NOMO-1 treated with dmso at 0.1 percent for 144 hours (cell line): ENCODE results near the gene MFF.
"Not testable (repeated sequence)": the region's sequence is repeated elsewhere in the genome, so short reads cannot be mapped to it uniquely, and the experiment has no call there.

Source experiments
- DNase-seq: peaks from one replicate; lab custom pipeline; 2025; ENCODE audit not compliant: unreplicated experiment; lab: John Stamatoyannopoulos, UW

Gene MFF

DNA sequence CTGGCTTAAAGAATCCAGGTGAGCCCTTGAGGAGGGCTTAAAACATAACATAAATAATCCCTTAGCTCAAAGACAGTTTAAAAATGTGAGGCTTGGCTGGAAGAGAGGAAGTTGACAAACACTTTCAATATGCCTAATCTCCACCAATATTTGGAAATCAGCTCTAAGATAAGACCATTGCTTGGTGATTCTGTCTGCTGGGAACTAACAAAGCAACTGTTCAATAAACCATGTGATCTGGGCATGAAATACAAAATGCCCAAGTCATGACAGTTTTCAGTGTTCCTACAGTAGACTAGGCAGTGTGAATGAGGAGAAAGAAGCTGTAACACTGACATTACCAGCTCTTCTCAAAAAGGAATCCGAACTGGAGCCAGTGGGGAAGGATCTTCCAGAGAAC lies 10.7 kb downstream of the MFF start:
- no peak for DNase-seq

DNA sequence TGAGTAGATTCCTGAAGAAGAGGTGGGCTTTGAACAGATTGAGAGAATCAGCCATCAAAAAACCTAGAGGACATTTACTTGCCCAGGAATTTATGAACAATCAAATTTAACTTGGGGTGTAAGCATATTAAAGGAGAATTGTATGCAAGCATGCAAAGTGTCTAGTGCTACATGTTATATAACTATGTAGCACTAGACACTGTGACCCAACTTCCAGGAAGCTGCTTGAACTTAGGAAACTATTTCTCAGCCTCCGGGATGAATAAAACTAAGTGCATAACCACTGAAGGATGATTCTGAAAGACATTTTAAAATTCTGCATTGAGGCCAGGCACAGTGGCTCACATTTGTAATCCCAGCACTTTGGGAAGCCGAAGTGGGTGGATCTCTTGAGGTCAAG lies 12.4 kb downstream of the MFF start:
- no peak for DNase-seq

DNA sequence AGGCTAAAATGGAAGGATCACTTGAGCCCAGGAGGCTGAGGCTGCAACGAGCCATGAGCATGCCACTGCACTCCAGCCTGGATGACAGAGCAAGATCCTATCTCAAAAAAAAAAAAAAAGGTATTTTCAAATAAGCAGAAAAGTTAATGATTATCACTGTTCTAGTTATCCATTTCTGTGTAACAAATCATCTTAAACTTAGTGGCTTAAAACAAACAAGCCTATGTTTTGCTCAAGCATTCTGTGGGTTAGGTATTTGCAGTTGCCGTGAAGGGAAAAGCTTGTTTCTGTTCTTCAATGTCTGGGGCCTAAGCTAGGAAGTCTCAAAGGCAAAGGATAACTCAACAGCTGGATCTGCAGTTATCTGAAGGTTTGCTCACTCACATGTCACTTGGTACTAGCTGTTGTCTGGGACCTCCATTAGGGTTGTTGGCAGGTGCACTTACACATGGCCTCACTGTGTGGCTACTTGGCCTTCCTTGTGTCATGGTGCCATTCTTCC lies 14.1 kb downstream of the MFF start:
- DNase-seq = no peak

DNA sequence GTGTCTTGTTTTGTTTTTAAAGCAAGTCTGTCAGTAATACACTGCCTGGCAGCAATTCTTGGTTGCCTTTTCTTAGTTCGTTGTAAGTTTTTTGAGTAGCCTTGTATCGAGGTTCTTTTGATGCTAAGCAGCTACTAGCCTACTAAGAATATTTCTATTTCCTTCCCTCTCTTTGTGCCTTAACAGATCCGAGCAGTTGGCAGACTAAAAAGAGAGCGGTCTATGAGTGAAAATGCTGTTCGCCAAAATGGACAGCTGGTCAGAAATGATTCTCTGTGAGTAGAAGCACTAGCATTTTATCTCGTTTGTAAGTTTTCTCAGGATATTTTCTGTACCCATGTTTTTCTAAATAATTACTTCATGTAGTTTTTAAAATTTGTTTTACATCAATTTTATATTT lies 15.1 kb downstream of the MFF start:
- no peak for DNase-seq

DNA sequence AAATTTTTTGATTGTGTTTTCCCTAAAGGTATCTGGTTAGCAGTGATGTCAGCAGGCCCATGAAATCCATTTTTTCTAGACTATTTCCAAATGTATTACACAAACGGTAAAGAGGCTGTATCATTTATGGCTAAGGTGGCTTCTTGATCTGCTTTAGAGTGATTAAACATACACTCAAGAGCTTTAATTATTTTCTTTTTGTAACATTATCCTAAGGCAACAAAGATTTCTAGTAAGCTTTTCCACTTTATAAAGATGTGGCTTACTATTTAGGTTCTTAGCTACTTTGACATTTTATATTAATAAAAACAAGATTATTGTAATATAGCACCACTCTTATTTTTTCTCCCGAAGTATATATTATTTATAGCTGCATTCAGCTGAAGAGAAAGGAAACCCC lies 16.5 kb downstream of the MFF start:
- DNase-seq = no peak

DNA sequence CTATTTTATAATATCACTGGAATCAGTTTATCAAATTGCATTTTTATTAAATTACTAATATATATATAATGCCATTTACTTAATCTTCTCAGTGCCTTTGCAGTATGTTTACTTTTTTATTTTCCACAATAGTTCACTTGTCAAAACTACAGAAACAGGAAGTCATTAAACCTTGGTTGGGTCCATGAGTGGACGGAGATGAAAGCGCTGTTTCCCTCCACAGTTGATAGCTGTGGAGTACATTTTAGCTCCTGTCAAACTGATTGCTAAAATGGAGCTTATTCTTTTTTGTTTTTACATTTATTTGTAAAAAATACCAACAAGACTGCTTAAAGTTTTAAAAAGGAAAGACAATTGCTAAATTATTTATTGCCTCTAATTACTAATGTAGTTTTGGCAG lies 19.2 kb downstream of the MFF start:
- DNase-seq = no peak

DNA sequence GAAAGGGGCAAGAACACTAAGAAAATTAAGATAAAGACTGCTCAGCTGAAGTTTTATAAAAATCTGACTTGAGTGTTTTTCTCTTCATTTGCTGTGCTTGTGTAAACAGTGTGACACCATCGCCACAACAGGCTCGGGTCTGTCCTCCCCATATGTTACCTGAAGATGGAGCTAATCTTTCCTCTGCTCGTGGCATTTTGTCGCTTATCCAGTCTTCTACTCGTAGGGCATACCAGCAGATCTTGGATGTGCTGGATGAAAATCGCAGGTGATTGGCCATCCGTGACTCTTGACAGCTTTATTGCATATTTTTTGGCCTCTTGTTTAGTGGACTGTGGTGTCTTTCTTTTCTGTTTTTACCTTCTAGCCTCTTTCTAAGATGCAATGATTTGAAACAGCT lies 22.1 kb downstream of the MFF start:
- no peak for DNase-seq

DNA sequence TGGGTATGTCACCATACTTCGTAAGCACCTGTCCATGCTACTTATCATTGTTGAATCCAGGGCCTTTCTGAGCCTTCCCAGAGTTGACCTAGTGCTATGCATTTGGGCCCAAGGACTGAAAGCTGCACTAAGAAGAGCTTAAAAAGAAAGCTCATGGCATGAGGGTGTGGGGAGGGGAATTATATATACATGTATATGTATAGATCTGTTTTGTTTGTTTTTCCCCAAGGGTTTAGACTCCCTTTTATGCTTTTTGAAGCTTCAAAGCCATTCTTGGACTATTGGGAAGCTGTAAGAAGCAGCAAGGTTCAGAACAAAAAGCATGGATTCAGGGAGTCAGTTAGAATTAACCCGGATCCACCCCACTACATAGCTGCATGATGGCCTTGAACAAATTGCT lies 23.3 kb downstream of the MFF start:
- no peak for DNase-seq

DNA sequence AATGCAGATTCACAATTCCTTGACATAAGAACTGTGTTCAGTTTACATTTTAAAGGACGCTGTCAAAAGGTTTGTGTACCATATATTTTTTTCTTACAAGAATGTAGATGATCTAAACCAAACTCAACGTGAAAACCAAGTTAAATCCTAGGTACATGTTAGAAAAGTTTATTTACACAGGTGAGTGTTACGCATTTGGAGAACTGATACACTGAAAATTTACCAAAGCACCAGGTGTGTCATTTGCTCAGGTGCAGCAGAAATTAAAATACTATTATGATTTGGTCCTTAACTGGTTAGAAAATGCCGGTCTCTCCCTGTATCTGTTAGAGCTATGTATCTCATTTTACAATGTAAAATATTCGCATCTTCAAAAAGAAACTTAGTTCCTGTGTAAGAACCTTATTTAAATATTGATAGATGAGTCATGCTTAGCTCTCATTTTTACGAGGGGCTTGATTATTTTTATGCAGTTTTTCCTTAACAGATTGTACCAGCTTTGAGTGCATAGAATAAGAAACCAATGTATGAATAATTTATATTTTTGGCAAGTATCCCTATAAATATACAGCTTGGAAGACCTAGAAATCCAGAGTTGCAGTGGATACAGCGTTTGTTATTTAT lies 25.1 kb downstream of the MFF start:
- no peak for DNase-seq

DNA sequence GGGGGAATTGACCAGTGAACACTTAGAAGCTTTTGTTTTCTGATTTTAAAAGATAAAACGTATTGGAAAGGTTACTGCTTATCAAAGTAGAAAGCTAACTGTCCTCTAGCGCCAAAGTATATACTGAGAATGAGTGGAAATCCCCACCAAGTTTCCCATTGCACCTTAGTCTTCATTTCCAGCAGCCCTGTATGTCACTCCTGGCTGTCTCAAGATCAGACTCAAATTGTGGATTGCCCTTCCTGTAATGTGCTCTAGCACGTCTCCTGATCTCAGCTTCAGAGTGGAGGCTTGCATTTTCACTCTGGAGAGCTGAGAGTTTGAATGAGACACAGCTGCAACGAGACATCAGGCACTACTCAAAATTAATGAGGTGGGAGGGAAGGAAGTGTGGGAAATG lies 26.6 kb downstream of the MFF start:
- no peak for DNase-seq

DNA sequence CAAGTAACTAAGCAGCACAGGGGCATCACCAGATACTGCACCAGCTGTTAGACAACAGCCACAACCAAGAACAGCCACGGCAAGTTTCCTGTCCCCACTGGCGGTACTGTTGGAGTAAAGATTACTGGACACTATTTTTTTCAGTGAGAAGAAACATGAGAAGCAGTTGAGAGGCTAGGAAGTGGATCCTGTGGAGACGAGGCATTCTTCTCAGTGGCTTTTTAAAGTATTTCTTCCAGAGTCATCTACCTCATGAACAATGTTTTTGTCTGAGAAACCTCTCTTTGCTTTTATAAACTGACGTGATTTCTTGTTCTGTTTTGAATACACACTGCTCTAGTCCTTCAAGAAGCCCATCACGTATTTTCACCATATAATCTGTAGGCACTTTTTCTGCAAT lies 35.3 kb downstream of the MFF start:
- no peak for DNase-seq

DNA sequence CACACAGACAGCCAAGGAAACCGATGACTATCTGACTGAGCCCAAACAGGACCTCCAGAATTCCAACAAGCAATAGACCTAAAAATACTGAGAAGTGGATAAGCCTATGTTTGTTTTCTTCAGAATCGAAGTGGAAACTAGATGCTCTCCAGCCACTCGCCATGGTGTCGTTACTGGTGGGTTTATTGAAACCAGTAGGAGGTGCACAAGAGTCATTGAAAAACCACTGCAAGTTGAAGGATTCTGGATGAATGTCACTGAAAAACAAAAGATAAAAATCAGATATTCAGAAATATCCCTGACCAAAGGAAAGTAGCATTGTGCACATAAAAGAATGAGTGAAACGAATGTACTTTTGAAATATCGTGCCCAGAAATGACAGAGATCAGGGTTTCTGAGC lies 38.7 kb downstream of the MFF start:
- no peak for DNase-seq

DNA sequence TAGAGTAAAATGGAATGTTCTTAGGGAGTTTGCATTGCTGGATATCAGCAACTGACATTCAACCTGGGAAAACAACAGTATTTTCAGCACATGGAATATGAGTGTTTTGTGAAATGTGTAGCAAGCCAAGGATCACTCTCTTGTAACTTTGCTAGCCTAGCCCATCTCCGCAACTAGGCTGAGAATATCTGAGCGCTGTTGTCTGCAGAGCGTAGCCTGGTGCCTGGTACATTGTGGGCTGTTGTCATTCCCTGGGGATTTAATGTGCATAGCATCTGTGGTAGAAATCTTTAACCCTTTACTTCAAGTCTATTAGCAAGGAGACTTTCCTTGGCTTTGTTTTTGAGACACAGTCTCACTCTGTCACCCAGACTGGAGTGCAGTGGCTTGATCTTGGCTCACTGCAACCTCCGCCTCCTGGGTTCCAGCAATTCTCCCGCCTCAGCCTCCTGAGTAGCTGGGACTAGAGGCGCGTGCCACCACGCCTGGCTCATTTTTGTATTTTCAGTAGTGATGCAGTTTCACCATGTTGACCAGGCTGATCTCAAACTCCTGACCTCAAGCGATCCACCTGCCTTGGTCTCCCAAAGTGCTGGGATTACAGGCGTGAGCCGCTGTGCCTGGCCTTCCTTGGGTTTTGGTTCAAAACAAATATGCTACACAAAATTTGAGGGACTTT lies 39.7 kb downstream of the MFF start:
- DNase-seq = not testable (repeated sequence)

DNA sequence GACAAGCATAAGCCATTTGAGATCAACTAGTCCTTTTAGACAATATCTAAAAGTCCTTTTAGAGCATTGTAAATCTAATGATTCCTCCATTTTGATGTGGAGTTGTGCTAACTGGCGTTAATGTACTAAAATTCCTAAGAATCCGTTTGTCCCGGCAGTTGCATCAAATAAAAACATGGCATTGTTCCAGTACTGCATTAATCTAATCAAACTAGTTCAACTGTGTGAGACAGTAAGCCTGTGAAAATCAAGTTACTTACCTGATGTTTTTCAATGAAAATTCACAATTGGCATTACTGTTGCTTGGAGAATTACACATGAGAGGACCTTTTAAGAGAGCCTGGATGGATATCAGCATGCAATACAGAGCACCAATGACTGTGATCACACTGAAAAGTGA lies 40.8 kb downstream of the MFF start:
- DNase-seq = no peak

DNA sequence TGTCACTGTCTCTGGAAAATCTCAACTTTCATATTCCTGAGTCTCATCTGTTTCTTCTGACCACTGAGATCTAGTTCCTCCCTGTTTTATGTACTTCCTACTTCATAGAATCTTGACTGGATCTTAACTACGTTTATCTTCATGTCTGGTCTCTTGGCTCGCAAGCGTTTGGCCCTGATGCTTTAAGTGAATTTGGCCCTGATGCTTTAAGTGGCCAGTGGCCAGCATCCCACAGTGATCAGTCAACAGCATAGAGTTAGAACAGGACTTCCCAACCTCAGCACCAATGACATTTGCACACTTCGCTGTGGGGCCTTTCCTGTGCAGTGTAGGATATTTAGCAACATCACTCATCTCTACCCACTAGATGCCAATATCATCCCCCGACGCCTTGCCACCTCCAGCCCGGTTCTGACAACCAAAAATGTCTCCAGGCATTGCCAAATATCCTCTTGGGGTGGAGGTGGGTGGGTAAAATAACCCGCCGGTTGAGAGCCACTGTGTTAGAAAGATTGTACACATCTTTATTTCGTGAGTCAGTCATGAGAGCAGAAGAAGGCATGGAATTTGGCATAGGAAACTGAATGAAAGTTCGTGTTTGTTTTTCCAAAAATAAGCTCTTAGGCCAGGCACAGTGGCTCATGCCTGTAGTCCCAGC lies 41.8 kb downstream of the MFF start:
- DNase-seq = no peak

DNA sequence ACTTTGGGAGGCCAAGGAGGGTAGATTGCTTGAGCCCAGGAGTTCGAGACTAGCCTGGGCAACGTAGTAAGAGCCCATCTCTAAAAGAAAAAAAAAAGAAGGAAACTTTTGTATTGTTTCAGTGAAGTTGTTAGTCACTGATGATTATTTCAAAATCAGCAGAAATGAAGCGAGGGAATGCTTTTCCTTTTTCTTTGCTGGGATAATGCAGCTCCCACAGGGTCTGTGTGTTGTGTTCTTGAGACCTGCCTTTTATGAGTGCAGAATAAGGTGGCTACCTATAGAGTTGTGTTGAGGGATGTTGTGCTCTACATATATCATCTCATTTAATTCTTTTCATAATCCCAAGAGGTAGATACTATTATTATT lies 42.4 kb downstream of the MFF start:
- no peak for DNase-seq

DNA sequence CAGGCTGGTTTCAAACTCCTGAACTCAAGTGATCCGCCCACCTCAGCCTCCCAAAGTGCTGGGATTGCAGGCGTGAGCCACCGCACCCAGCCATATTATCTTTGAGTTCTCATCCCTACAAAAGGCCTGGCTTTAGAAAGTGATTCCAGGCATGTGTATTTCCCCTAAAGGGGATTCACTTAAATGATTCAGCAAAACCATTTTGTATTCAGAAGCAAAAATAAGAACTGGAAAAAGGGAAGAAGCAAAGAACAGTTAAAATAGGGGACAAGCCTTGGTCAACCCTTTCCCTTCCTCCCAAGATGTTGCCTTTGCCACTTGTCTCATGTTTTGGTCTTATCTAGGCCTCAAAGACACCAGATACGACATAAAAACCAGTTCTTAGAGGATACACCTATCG lies 43.5 kb downstream of the MFF start:
- no peak for DNase-seq

DNA sequence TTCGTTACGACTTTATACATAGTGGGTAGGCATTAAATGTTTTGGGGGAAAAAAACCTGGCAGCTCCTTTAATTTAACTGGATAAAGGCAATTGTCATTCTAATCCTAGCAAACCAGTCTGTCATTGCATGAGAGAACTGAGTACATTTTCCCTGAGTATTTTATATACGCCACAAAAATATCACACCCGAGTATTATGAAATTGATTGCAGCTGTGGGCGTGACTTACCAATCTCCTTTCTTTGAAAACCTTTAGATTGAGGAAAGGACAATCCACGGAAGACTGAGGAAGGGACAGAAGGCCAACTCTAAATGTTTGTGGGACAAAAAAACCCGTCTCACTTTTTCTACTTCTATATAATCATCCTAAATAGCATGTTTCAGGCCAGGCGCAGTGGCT lies 45.0 kb downstream of the MFF start:
- DNase-seq = no peak

DNA sequence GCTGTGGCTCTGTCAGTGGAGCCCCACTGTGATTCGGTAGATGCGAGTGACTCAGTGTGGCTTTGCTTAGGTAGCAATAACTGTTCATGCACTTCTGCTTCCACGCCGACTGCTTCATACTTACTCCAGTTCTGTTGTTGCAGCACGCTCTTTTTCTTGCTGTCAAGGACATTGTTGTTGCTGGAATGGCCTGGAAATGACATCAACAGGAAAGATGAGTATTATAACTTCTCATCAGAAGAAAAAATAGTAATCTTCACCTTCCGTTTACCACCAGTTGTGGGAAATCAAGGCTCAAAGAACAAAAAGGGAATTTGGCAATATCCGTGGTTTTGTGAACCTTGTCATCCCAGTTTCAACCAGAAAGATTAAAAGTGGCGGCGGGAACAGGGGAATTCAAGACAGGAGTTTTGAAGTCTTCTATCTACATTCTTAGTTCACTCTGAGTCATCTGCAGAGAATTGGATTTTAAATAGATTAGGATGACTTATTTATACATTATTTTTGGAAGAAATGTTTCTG lies 45.8 kb downstream of the MFF start:
- peak; percentile 65 for DNase-seq

DNA sequence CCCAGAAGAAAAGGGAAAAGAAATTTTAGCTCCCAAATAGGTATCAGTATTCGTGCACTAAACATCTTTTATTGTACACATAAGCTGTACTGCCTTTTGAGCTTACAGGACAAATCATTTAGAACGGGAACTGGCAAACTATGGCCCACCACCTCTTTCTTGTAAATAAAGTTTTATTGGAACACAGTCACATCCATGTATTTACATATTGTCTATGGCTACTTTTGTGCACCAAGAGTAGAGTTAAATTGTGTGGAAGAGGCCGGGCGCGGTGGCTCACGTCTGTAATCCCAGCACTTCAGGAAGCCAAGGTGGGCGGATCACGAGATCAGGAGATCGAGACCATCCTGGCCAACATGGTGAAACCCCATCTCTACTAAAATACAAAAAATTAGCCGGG lies 48.3 kb downstream of the MFF start:
- no peak for DNase-seq

DNA sequence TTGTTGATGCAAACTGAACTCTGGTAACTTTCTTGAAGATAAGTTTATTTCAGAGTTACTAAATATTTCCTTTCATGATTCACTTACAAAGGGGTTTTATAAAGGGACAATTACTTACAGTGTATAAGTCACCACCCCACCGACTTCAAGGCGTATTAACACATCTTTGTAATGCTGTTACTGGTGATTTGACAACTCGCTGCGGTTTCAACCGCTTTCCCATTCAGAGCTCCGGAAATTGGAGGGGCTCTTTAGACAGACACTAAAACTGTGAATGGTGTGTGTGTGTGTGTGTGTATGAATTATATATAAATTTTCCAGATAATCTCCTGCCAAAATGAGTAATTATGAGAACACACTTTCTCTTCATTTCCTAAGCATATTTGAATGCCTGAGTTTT lies 49.1 kb downstream of the MFF start:
- DNase-seq = peak; percentile 81

DNA sequence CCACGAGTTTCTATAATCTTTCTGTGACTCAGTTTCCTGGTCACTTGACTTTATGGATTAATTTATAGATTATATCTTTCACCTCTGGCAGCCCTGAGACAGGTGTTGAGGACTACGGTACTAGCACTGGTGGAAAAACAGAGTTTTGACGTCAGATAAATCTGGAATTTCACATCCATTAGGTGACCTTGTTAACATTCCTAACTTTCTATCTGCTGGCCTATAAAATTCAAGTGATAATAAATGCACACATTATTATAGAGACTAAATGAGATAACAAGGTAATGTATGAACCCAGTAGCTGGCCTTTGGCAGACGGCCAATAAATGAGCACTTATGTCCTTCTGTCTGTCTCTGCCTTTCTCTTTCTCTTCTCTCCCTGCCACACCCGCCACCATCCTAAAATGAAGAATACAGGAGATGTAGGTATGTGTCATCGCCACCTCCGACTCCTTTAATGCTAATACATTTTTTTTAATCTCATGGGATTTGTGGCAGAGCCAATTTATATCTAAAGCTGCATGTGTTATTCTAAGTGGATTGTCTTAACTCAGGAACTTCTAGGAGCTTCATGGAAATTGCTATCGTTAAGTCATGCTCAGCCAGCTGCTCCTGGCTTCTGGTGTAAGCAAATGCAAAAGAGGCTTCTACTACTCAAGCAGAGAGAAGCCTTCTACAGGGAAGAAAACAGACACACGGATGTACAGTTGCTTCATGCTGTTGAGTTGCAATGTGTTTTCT lies 51.8 kb downstream of the MFF start:
- no peak for DNase-seq
